ENCODE results near the gene TBCD.

The TBCD gene

GRCh38 chr17:82889496-82890338 is 137.9 kb downstream of the TBCD start:
- DNase-seq = peak; percentile 68

GRCh38 chr17:82890339-82890730 is 138.5 kb downstream of the TBCD start:
- no peak for DNase-seq

GRCh38 chr17:82890926-82891678 is 139.2 kb downstream of the TBCD start:
- DNase-seq = no peak

- DNase-seq = no peak
Observed at GRCh38 chr17:82891911-82892310, 140.0 kb downstream of the TBCD start.

GRCh38 chr17:82892899-82893565 is 141.2 kb downstream of the TBCD start:
- no peak for DNase-seq

- DNase-seq = no peak
Observed at GRCh38 chr17:82893779-82894178, 141.9 kb downstream of the TBCD start.

- no peak for DNase-seq
Observed at GRCh38 chr17:82894389-82894788, 142.5 kb downstream of the TBCD start.

GRCh38 chr17:82895087-82895486 is 143.2 kb downstream of the TBCD start:
- DNase-seq = no peak

- no peak for DNase-seq
Observed at GRCh38 chr17:82896071-82897000, 144.5 kb downstream of the TBCD start.

GRCh38 chr17:82897514-82898249 is 145.8 kb downstream of the TBCD start:
- DNase-seq = no peak

- no peak for DNase-seq
Observed at GRCh38 chr17:82898976-82899514, 147.2 kb downstream of the TBCD start.

- DNase-seq = no peak
Observed at GRCh38 chr17:82899941-82900340, 148.1 kb downstream of the TBCD start.

- DNase-seq = no peak
Observed at GRCh38 chr17:82900741-82901140, 148.9 kb downstream of the TBCD start.

- DNase-seq = no peak
Observed at GRCh38 chr17:82901356-82901755, 149.5 kb downstream of the TBCD start.

- DNase-seq = no peak
Observed at GRCh38 chr17:82901856-82902255, 150.0 kb downstream of the TBCD start.

GRCh38 chr17:82902972-82903874 is 151.4 kb downstream of the TBCD start:
- DNase-seq = no peak

- DNase-seq = no peak
Observed at GRCh38 chr17:82905130-82905529, 153.3 kb downstream of the TBCD start.

- DNase-seq = no peak
Observed at GRCh38 chr17:82907797-82908542, 156.1 kb downstream of the TBCD start.

GRCh38 chr17:82908543-82909160 is 156.8 kb downstream of the TBCD start:
- no peak for DNase-seq

Data from DMS53 (cell line).